Caco-2 (cell line): ENCODE data around the gene SNRNP27. TPM values are rescaled to one million over a fixed set of nuclear protein-coding genes. Genes with fewer than 3 reads are reported as not detected.
A peak's percentile ranks its signal among the peaks of the same experiment; 100 is the strongest.

ENCODE experiments used
- BruUV-seq: library from RNA; stranded (reverse); fragments of 400-500 nt; replicated peaks from 2 replicates; lab custom pipeline; 2021; lab: Mats Ljungman, UMichigan
- CTCF ChIA-PET: fragments of 300-600 bp; sonication (Branson Sonifier 250); formaldehyde crosslinking; loops from one replicate; lab custom pipeline; 2022; ENCODE audit warnings: antibody characterized with exemption; lab: Charles Lee
- POLR2A ChIA-PET: fragments of 300-600 bp; sonication (Branson Sonifier 250); formaldehyde crosslinking; loops from one replicate; lab custom pipeline; 2022; ENCODE audit warnings: antibody characterized with exemption; lab: Charles Lee
- DNase-seq, 2 experiments: peaks; one replicate each; pipeline versions ENCODE4 v3.0.0 to v3.0.0-alpha.2; 2020 to 2022
- H3K27me3 ChIP-seq: replicated peaks from 2 replicates; pipeline ENCODE4 v1.6.0; 2011; ENCODE audit warnings: low read length; ENCODE audit not compliant: control insufficient read depth, insufficient read depth
- H3K36me3 ChIP-seq: 2 replicates; pipeline ENCODE4 v1.5.1; 2011; ENCODE audit warnings: low read length; ENCODE audit not compliant: control insufficient read depth, insufficient read depth
- H3K4me1 ChIP-seq: fragments of 250-450 bp; sonication (Bioruptor Pico); 2 replicates; pipeline ENCODE4 v1.5.1; 2020; ENCODE audit warnings: mild to moderate bottlenecking
- H3K4me3 ChIP-seq: 2 replicates; pipeline ENCODE4 v1.5.1; 2011; ENCODE audit warnings: low read depth, mild to moderate bottlenecking, control low read depth, low read length
- H3K9me3 ChIP-seq: fragments of 250-450 bp; sonication (Bioruptor Pico); 2 replicates; pipeline ENCODE4 v1.5.1; 2020; ENCODE audit warnings: mild to moderate bottlenecking, moderate library complexity
- H3K27ac Mint-ChIP-seq: one replicate; pipeline ENCODE4 v1.8.0; 2022; ENCODE audit warnings: mixed read lengths; ENCODE audit not compliant: unreplicated experiment
- H3K27me3 Mint-ChIP-seq: one replicate; pipeline ENCODE4 v1.8.0; 2022; ENCODE audit warnings: mixed read lengths; ENCODE audit not compliant: insufficient read depth, unreplicated experiment
- H3K36me3 Mint-ChIP-seq: one replicate; pipeline ENCODE4 v1.8.0; 2022; ENCODE audit warnings: mild to moderate bottlenecking, mixed read lengths; ENCODE audit not compliant: insufficient read depth, unreplicated experiment
- H3K4me1 Mint-ChIP-seq: one replicate; pipeline ENCODE4 v1.8.0; 2022; ENCODE audit warnings: low read depth, mixed read lengths; ENCODE audit not compliant: unreplicated experiment
- H3K4me3 Mint-ChIP-seq: one replicate; pipeline ENCODE4 v1.8.0; 2022; ENCODE audit warnings: mild to moderate bottlenecking, moderate library complexity, mixed read lengths; ENCODE audit not compliant: unreplicated experiment
- H3K9me3 Mint-ChIP-seq: one replicate; pipeline ENCODE4 v1.8.0; 2022; ENCODE audit warnings: mixed read lengths; ENCODE audit not compliant: unreplicated experiment
- CTCF ChIP-seq, 2 experiments: fragments of 200-600 bp in 1 of 2; IDR thresholded peaks; 1 replicate in 1 of 2; 2 replicates in 1 of 2; pipeline versions ENCODE4 v1.5.1 to v1.8.0; 2011 to 2022; ENCODE audit warnings: antibody characterized with exemption in 1 of 2, control low read depth in 1 of 2, inconsistent platforms in 1 of 2, low read depth in 1 of 2, low read length in 1 of 2, mild to moderate bottlenecking in 1 of 2, moderate library complexity in 1 of 2; ENCODE audit not compliant: insufficient read depth in 1 of 2, severe bottlenecking in 1 of 2, unreplicated experiment in 1 of 2
- intact Hi-C: fragments of 100-400 bp; cut with micrococcal nuclease; formaldehyde crosslinking; loops from one replicate; pipeline ENCODE4 v1.10.0; 2022; ENCODE audit not compliant: unreplicated experiment
- total RNA-seq: library from RNA; stranded (reverse); gene quantifications from 2 replicates; pipeline ENCODE4 v1.2.3, GENCODE V29; 2022

The SNRNP27 gene
- total RNA-seq, 1 experiment from 2014 or later: 49.7 TPM

- no peaks in the 10 kb centered on the region for H3K27me3 Mint-ChIP-seq
- no peak overlapping the region for H3K27ac Mint-ChIP-seq
- ChIA-PET POLR2A (interaction anchor here (0.7 to 2.6 kb wide), 2 partner anchors 8 to 41 kb away, joined by 3 to 15 read pairs; partner anchors contain the start of gene MXD1), CTCF (interaction anchor here (1.0 to 1.3 kb wide), 2 partner anchors 9 to 148 kb away, joined by 5 to 14 read pairs; no protein-coding TSS in a partner anchor)
- H3K36me3 Mint-ChIP-seq: peaks cover 8% of the 10 kb centered on the region
- H3K4me1 Mint-ChIP-seq: no peaks in the 10 kb centered on the region
- Histone ChIP-seq H3K4me1 (no peaks in the 10 kb centered on the region), H3K9me3 (no peaks in the 10 kb centered on the region), H3K27me3 (no peaks in the 10 kb centered on the region), H3K36me3 (no peaks in the 10 kb centered on the region), H3K4me3 (no peak overlapping the region)
- DNase-seq: no peak
- H3K4me3 Mint-ChIP-seq: no peak overlapping the region
- intact Hi-C loops: no loop called here
- no peak for TF ChIP-seq CTCF (IDR thresholded peaks at IDR 0.05; ENCODE audit: insufficient read depth in 1 of 2, low read depth in 1 of 2, low read length in 1 of 2, severe bottlenecking in 1 of 2, unreplicated experiment in 1 of 2)
- H3K9me3 Mint-ChIP-seq: no peaks in the 10 kb centered on the region
- no TSS peak for BruUV-seq
These were observed 29.4 kb downstream of the SNRNP27 start for GRCh38 chr2:69923116-69923515.

- Mint-ChIP-seq H3K4me3 (no peak overlapping the region), H3K27me3 (no peaks in the 10 kb centered on the region), H3K27ac (no peak overlapping the region), H3K36me3 (peaks cover 6% of the 10 kb centered on the region), H3K9me3 (no peaks in the 10 kb centered on the region), H3K4me1 (peaks cover 6% of the 10 kb centered on the region)
- no peak overlapping the region for H3K4me3 ChIP-seq
- BruUV-seq: no TSS peak
- H3K27me3 ChIP-seq: no peaks in the 10 kb centered on the region
- peak in 1 of 2 experiments; percentile 31 for DNase-seq
- intact Hi-C loops: no loop called here
- no peaks in the 10 kb centered on the region for H3K9me3 ChIP-seq
- CTCF ChIA-PET: interaction anchor here (1.6 kb wide), 1 partner anchor 13 kb away, joined by 3 read pairs; no protein-coding TSS in a partner anchor
- no peaks in the 10 kb centered on the region for H3K36me3 ChIP-seq
- TF ChIP-seq CTCF (IDR thresholded peaks at IDR 0.05; ENCODE audit: insufficient read depth in 1 of 2, low read depth in 1 of 2, low read length in 1 of 2, severe bottlenecking in 1 of 2, unreplicated experiment in 1 of 2): no peak
- H3K4me1 ChIP-seq: no peaks in the 10 kb centered on the region
- POLR2A ChIA-PET: interaction anchor here (0.8 kb wide), 1 partner anchor 12 kb away, joined by 7 read pairs; no protein-coding TSS in a partner anchor
These were observed 33.2 kb downstream of the SNRNP27 start for GRCh38 chr2:69926849-69927515.

GRCh38 chr2:69931832-69932595, 38.3 kb downstream of the SNRNP27 start:
- Mint-ChIP-seq H3K27ac (peak overlapping the region; percentile 72), H3K36me3 (peaks cover 11% of the 10 kb centered on the region), H3K27me3 (no peaks in the 10 kb centered on the region), H3K4me1 (peaks cover 31% of the 10 kb centered on the region), H3K4me3 (no peak overlapping the region), H3K9me3 (no peaks in the 10 kb centered on the region)
- Histone ChIP-seq H3K9me3 (no peaks in the 10 kb centered on the region), H3K36me3 (peaks cover 1% of the 10 kb centered on the region; the same call in 1 of the 2 replicates), H3K4me3 (no peak overlapping the region), H3K4me1 (peaks cover 23% of the 10 kb centered on the region), H3K27me3 (no peaks in the 10 kb centered on the region)
- ChIA-PET CTCF (no interaction called here), POLR2A (no interaction called here)
- TF ChIP-seq CTCF (IDR thresholded peaks at IDR 0.05; ENCODE audit: insufficient read depth in 1 of 2, low read depth in 1 of 2, low read length in 1 of 2, severe bottlenecking in 1 of 2, unreplicated experiment in 1 of 2): no peak
- TSS peak; percentile 16 for BruUV-seq
- intact Hi-C loops: no loop called here
- DNase-seq: no peak
